ENCODE measurements around the gene ABLIM2.

GRCh38 chr4:8043596-8043995, 115.0 kb downstream of the ABLIM2 start:
- TF ChIP-seq POLR2AphosphoS5 (IDR thresholded peaks at IDR 0.05) (no peak), CTCF (IDR thresholded peaks at IDR 0.05; ENCODE audit: poor library complexity, severe bottlenecking) (no peak), SMC3 (conservative IDR thresholded peaks at IDR 0.05; ENCODE audit: poor library complexity) (no peak), EP300 (conservative IDR thresholded peaks at IDR 0.05; ENCODE audit: poor library complexity, severe bottlenecking) (no peak), RAD21 (conservative IDR thresholded peaks at IDR 0.05) (no peak), EZH2 (IDR thresholded peaks at IDR 0.05; ENCODE audit: borderline replicate concordance, insufficient read depth, low read length, poor library complexity, severe bottlenecking) (no peak), REST (IDR thresholded peaks at IDR 0.05; ENCODE audit: borderline replicate concordance) (no peak)

Measured in neural cell (in vitro differentiated cells).